Lung (tissue), 12 donors: ENCODE measurements around the gene CACNB4. TPM values are rescaled to one million over a fixed set of nuclear protein-coding genes. Genes with fewer than 3 reads are reported as not detected.

Experiments used
- ATAC-seq: fragments of 200-7000 bp; cut with Tn5 transposase; one replicate; pipeline ENCODE4 v1.9.1; 2020; ENCODE audit warnings: moderate number of reproducible peaks; ENCODE audit not compliant: insufficient read depth, low FRiP score
- DNase-seq, 3 donors: peaks; one replicate each; pipeline ENCODE4 v3.0.0-alpha.2; 2013 to 2017
- H3K27ac ChIP-seq, 2 donors: one replicate each; pipeline ENCODE4 v1.5.1; 2013; ENCODE audit warnings: mild to moderate bottlenecking in 2 of 2, moderate library complexity in 2 of 2, control low read depth in 1 of 2, inconsistent platforms in 1 of 2, low read depth in 1 of 2, low read length in 1 of 2
- H3K27me3 ChIP-seq, 3 donors: one replicate each; pipeline ENCODE4 v1.5.1; 2013; ENCODE audit warnings: low read length in 2 of 3; ENCODE audit not compliant: control insufficient read depth in 3 of 3, insufficient read depth in 3 of 3
- H3K36me3 ChIP-seq, 4 donors: one replicate each; pipeline ENCODE4 v1.5.1; 2013; ENCODE audit warnings: low read length in 4 of 4, mild to moderate bottlenecking in 1 of 4, moderate library complexity in 1 of 4; ENCODE audit not compliant: control insufficient read depth in 4 of 4, insufficient read depth in 4 of 4
- H3K4me1 ChIP-seq, 5 donors: one replicate each; pipeline ENCODE4 v1.5.1; 2013; ENCODE audit warnings: low read length in 5 of 5, mild to moderate bottlenecking in 2 of 5, moderate library complexity in 1 of 5; ENCODE audit not compliant: control insufficient read depth in 5 of 5, insufficient read depth in 5 of 5
- H3K4me3 ChIP-seq: one replicate; pipeline ENCODE4 v1.5.1; 2013; ENCODE audit warnings: mild to moderate bottlenecking, control low read depth, moderate library complexity
- H3K9ac ChIP-seq, 2 donors: one replicate each; pipeline ENCODE4 v1.5.1; 2013; ENCODE audit warnings: low read length in 2 of 2, control low read depth in 1 of 2; ENCODE audit not compliant: insufficient read depth in 1 of 2
- H3K9me3 ChIP-seq, 4 donors: one replicate each; pipeline ENCODE4 v1.5.1; 2013; ENCODE audit warnings: low read length in 3 of 4, mild to moderate bottlenecking in 1 of 4, moderate library complexity in 1 of 4; ENCODE audit not compliant: control insufficient read depth in 4 of 4, insufficient read depth in 3 of 4
- WGBS, 2 donors: extraction: QIAGEN DNeasy Blood & Tissue Kit; methylation state at CpG; one replicate each; pipeline ENCODE4 v1.1.7; 2013; 5-methylcytosine and 5-hydroxymethylcytosine counted together
- polyA plus RNA-seq, 2 donors: library from polyadenylated mRNA; stranded (reverse); fragments of 200-250 nt; gene quantifications; one replicate each; pipeline ENCODE4 v1.2.1, GENCODE V29; 2013
- total RNA-seq, 2 donors: library from RNA; depleted of rRNA in 1 of 2; stranded (reverse); fragments of >200 nt in 1 of 2; gene quantifications; one replicate each; pipeline ENCODE4 v1.2.1, GENCODE V29; 2014 to 2021
- TF ChIP-seq, protein P1 (sequence below): IDR thresholded peaks from 2 replicates; pipeline ENCODE4 v1.5.1; 2012; ENCODE audit warnings: mild to moderate bottlenecking; ENCODE audit errors: control extremely low read depth, extremely low read depth
- donor health status: control.
- donor health status: control.
- donor health status: Bipolar disorder and iron deficiency.
- donor health status: healthy.
- donor health status: DM: yes; HTN: yes; CAD: no.

The CACNB4 gene
- total and polyA plus RNA-seq, 4 donors: 0.57 to 10.9 (median 5.5) TPM

DNA sequence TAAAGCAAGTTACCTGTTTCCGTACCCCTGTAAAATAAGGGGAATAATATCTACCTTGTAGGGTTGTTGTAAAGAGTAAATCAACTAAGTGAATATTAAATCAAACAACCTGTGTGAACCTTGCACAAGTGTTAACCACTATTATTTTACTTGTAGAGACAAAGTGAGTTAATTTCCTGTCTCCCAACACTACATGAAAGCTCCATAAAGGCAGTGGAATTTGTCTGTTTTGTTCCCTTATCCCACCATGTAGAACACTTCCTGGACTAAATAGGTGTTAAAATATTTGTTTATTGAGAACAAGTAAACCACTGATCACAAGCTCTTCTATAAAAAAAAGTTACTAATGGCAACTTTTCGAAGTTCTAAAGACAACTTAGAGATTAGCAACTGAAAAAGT, 274.0 kb downstream of the CACNB4 start:
- H3K27ac ChIP-seq: no peak overlapping the region
- no peaks in the 10 kb centered on the region for H3K27me3 ChIP-seq
- H3K36me3 ChIP-seq: no peaks in the 10 kb centered on the region
- WGBS, 2 donors: 61 to 84% methylated on average over 2 of the region's 2 CpGs
- H3K4me3 ChIP-seq: no peak overlapping the region
- peaks cover 5 to 25% (median 12%) of the 10 kb centered on the region in 5 donors for H3K4me1 ChIP-seq
- ATAC-seq (no peak), DNase-seq (peak in 2 of 3 donors; percentile 17)
- TF ChIP-seq, protein P1, sequence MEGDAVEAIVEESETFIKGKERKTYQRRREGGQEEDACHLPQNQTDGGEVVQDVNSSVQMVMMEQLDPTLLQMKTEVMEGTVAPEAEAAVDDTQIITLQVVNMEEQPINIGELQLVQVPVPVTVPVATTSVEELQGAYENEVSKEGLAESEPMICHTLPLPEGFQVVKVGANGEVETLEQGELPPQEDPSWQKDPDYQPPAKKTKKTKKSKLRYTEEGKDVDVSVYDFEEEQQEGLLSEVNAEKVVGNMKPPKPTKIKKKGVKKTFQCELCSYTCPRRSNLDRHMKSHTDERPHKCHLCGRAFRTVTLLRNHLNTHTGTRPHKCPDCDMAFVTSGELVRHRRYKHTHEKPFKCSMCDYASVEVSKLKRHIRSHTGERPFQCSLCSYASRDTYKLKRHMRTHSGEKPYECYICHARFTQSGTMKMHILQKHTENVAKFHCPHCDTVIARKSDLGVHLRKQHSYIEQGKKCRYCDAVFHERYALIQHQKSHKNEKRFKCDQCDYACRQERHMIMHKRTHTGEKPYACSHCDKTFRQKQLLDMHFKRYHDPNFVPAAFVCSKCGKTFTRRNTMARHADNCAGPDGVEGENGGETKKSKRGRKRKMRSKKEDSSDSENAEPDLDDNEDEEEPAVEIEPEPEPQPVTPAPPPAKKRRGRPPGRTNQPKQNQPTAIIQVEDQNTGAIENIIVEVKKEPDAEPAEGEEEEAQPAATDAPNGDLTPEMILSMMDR: no peak
- no peaks in the 10 kb centered on the region for H3K9me3 ChIP-seq
- no peak overlapping the region for H3K9ac ChIP-seq

DNA sequence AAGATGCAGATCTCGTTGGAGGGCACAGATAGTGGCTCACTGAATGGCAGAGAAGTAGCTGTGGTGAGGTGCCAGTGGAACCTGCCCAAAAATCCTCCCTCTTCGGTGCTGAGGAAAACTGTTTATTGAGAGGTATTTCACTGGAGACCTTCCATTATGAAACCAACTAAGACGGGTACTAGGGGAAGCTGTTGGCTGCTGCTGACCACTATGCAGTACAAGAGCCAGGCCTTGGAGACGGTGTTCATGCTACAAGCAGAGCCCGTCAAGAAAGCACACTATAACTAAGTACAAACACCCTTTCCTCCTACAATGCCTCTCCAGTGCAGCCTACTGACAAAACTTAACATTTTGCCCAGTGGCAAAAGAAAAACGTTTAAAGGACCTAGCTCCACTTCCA, 275.2 kb downstream of the CACNB4 start:
- Histone ChIP-seq H3K36me3 (no peaks in the 10 kb centered on the region), H3K27ac (peak overlapping the region in 1 of 2 donors; percentile 40), H3K27me3 (no peaks in the 10 kb centered on the region), H3K9me3 (no peaks in the 10 kb centered on the region), H3K9ac (no peak overlapping the region), H3K4me1 (peaks cover 5 to 25% (median 11%) of the 10 kb centered on the region in 5 donors), H3K4me3 (no peak overlapping the region)
- peak in 1 of 3 donors; percentile 13 for DNase-seq
- WGBS, 2 donors: 44 to 67% methylated on average over 6 of the region's 6 CpGs
- TF ChIP-seq, protein P1: no peak
- ATAC-seq: no peak

DNA sequence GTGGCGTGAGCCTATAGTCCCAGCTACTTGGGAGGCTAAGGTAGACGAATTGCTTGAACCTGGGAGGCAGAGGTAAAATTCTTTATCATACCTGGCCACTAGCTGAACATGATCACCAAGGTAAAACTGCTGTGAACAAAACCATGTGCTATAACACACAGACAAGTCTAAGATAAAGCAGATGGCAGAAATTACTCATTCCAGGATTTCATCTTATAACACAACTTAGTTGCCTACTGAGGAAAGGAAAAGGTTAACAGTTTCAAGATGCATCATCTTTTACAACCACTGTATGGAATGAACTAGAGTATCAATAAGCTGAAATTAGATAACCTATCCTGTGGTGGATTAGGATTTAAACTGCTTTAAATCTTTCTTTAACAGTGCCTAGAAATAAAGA, 278.9 kb downstream of the CACNB4 start:
- WGBS, 2 donors: 90 to 95% methylated on average over 2 of the region's 2 CpGs
- ATAC-seq: no peak
- no peak for DNase-seq

More for the DNA sequence above, 278.9 kb downstream of the CACNB4 start:
- H3K4me1 ChIP-seq: peaks cover 2 to 19% (median 3%) of the 10 kb centered on the region in 5 donors
- H3K9me3 ChIP-seq: no peaks in the 10 kb centered on the region
- H3K27ac ChIP-seq: no peak overlapping the region
- H3K4me3 ChIP-seq: no peak overlapping the region
- no peaks in the 10 kb centered on the region for H3K27me3 ChIP-seq
- H3K9ac ChIP-seq: no peak overlapping the region
- TF ChIP-seq, protein P1: no peak
- H3K36me3 ChIP-seq: peaks cover 0 to 4% (median 2%) of the 10 kb centered on the region in 4 donors
